Natural killer cell (primary cell): ENCODE results near the gene KPTN. TPM values are rescaled to one million over a fixed set of nuclear protein-coding genes. Genes with fewer than 3 reads are reported as not detected.

Experiments used
- ATAC-seq, 3 donors: fragments of 150-1000 bp in 2 of 3; fragments of 200-7000 bp in 1 of 3; cut with Tn5 transposase; 1 replicate in 1 of 3; 2 replicates in 2 of 3; pipeline ENCODE4 v1.10.0; 2021; ENCODE audit warnings: mild to moderate bottlenecking in 2 of 3, moderate library complexity in 2 of 3
- DNase-seq, 2 donors: peaks; one replicate each; pipeline versions ENCODE4 v3.0.0 to v3.0.0-alpha.2; 2013 to 2021; ENCODE audit warnings: mixed read lengths in 1 of 2
- H3K27ac ChIP-seq: one replicate; pipeline ENCODE4 v1.5.1; 2013; ENCODE audit warnings: mild to moderate bottlenecking, low read length
- H3K27me3 ChIP-seq: one replicate; pipeline ENCODE4 v1.6.1; 2013; ENCODE audit warnings: low read length; ENCODE audit not compliant: control insufficient read depth, insufficient read depth
- H3K36me3 ChIP-seq: one replicate; pipeline ENCODE4 v1.6.1; 2013; ENCODE audit warnings: low read length; ENCODE audit not compliant: control insufficient read depth, insufficient read depth
- H3K4me1 ChIP-seq: one replicate; pipeline ENCODE4 v1.6.1; 2013; ENCODE audit warnings: low read length; ENCODE audit not compliant: control insufficient read depth, insufficient read depth
- H3K4me3 ChIP-seq: one replicate; pipeline ENCODE4 v1.5.1; 2013; ENCODE audit warnings: low read length
- H3K9me3 ChIP-seq: one replicate; pipeline ENCODE4 v1.6.1; 2013; ENCODE audit warnings: low read length; ENCODE audit not compliant: control insufficient read depth, insufficient read depth
- H3K27ac Mint-ChIP-seq, 2 donors: one replicate each; pipeline ENCODE4 v1.8.0; 2022; ENCODE audit warnings: mild to moderate bottlenecking in 2 of 2, mixed read lengths in 2 of 2, moderate library complexity in 1 of 2
- H3K27me3 Mint-ChIP-seq, 2 donors: one replicate each; pipeline ENCODE4 v1.8.0; 2022; ENCODE audit warnings: low read depth in 2 of 2, mixed read lengths in 2 of 2
- H3K36me3 Mint-ChIP-seq: one replicate; pipeline ENCODE4 v1.8.0; 2022; ENCODE audit warnings: mixed read lengths
- H3K4me1 Mint-ChIP-seq, 2 donors: one replicate each; pipeline ENCODE4 v1.8.0; 2022; ENCODE audit warnings: mixed read lengths in 2 of 2
- H3K4me3 Mint-ChIP-seq: one replicate; pipeline ENCODE4 v1.8.0; 2022; ENCODE audit warnings: mild to moderate bottlenecking, moderate library complexity, mixed read lengths
- H3K9me3 Mint-ChIP-seq, 2 donors: one replicate each; pipeline ENCODE4 v1.8.0; 2022; ENCODE audit warnings: mixed read lengths in 2 of 2
- WGBS: methylation state at CpG from one replicate; pipeline ENCODE4 v1.1.7; 2013; ENCODE audit warnings: missing lambda C conversion rate; ENCODE audit not compliant: insufficient coverage; 5-methylcytosine and 5-hydroxymethylcytosine counted together
- intact Hi-C: fragments of 100-400 bp; cut with micrococcal nuclease; formaldehyde crosslinking; loops from one replicate; pipeline ENCODE4 v1.14.2; 2022
- total RNA-seq, 4 donors: library from RNA; stranded (reverse); fragments of 120-200 nt in 1 of 4; gene quantifications; one replicate each; pipeline versions ENCODE4 v1.2.3 to v1.2.4, GENCODE V29; 2013 to 2022
- TF ChIP-seq, protein P1 (sequence below): fragments of 200-600 bp; IDR thresholded peaks from one replicate; pipeline ENCODE4 v1.8.0; 2022; ENCODE audit warnings: antibody characterized with exemption

Gene KPTN
- total RNA-seq, 3 donors from 2014 or later (not counting 1 experiment from before 2014, with no cell fraction given): 3.0 to 4.2 (median 3.6) TPM

DNA sequence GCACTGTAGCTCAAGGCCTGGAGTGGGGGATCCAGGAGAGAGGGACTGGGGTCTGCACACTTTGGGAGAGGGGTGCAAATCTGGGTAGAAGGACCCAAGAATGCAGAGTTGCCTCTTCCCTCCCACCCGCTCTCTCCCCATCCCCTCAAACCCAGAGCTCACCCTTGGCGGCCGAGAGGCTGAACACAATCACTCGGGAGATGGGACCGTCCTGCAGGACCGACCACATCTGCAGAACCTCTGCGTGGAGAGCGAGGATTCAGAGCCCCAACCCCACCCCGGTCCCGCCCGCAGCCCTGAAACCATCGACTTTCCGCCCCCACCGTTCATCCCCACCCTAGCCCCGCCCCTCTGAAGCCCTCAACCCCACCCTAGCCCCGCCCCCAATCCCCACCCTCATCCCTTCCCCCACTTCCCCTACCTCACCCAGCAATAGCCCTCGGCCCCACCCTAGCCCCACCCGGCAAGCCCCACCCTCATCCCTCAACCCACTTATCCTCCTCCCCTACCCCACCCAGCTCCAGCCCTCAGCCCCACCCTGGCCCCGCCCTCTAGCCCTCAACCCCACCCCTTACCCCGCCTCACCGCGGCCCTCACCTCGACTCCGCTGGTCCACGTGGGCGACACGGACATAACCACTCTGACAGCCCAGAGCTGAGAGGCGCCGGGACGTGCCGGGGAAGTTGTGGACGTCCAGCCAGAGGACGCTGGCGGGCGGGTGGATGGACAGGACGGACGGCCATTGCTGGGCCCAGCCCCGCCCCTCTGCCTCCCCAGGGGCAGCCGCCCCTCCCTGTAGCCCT, 4.1 kb downstream of the KPTN start:
- Histone ChIP-seq H3K9me3 (no peaks in the 10 kb centered on the region), H3K36me3 (no peaks in the 10 kb centered on the region), H3K27me3 (no peaks in the 10 kb centered on the region), H3K4me1 (peaks cover 16% of the 10 kb centered on the region), H3K4me3 (no peak overlapping the region), H3K27ac (no peak overlapping the region)
- no peak overlapping the region for H3K4me3 Mint-ChIP-seq
- intact Hi-C loops: no loop called here
- ATAC-seq (no peak), DNase-seq (no peak)
- H3K27me3 Mint-ChIP-seq: peaks cover 0 to 3% of the 10 kb centered on the region in 2 donors
- 59% methylated on average over 31 of the region's 39 CpGs for WGBS
- TF ChIP-seq, protein P1, sequence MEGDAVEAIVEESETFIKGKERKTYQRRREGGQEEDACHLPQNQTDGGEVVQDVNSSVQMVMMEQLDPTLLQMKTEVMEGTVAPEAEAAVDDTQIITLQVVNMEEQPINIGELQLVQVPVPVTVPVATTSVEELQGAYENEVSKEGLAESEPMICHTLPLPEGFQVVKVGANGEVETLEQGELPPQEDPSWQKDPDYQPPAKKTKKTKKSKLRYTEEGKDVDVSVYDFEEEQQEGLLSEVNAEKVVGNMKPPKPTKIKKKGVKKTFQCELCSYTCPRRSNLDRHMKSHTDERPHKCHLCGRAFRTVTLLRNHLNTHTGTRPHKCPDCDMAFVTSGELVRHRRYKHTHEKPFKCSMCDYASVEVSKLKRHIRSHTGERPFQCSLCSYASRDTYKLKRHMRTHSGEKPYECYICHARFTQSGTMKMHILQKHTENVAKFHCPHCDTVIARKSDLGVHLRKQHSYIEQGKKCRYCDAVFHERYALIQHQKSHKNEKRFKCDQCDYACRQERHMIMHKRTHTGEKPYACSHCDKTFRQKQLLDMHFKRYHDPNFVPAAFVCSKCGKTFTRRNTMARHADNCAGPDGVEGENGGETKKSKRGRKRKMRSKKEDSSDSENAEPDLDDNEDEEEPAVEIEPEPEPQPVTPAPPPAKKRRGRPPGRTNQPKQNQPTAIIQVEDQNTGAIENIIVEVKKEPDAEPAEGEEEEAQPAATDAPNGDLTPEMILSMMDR: no peak
- H3K27ac Mint-ChIP-seq: no peak overlapping the region
- H3K36me3 Mint-ChIP-seq: no peaks in the 10 kb centered on the region
- peaks cover 15 to 17% of the 10 kb centered on the region in 2 donors for H3K4me1 Mint-ChIP-seq
- no peaks in the 10 kb centered on the region for H3K9me3 Mint-ChIP-seq

DNA sequence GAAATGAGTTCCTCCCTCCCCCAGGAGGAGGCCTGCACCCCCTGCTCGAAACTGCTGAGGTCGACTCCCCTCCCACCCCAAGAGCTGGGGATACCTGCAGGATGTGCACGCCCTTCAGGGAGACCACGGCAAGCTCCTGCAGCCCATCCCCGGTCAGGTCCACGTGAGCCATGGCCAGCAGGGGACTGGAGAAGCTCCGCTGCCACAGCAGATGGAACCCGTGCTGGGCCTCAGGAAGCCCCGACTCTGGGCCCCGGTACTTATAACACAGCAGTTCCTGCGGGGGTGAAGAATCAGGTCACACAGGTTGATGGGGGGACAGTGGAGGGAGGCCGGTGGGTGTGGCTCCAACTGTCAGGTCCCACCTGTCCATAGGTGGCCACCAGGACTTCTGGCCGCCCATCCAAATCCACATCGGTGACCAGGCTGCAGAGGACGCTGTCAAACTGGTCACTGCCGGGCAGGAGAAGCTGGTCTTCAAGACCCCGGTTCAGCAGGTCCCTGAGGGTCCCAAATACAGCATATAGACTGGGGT, 7.5 kb downstream of the KPTN start:
- no peak for DNase-seq
- no peak overlapping the region for H3K4me3 ChIP-seq
- peaks cover 0 to 5% of the 10 kb centered on the region in 2 donors for H3K4me1 Mint-ChIP-seq

DNA sequence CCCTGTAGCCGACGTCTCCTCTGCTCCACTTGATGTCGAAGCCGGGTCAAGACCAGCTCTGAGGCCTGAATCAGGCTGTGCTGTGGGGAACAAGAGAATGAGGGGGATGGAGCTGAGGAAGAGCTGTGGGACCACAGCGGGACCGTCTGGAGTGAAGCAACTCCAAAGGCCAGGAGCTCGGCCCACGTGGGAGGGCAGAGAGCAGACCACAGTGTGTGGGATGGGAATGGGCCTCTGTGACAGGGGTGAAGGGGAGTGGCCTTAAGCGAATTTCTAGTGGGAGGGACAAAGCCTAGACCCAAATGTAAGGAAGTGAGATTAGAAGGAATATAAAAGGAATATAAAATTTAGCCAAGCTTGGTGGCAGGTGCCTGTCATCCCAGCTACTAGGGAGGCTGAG, 8.6 kb downstream of the KPTN start:
- H3K27me3 Mint-ChIP-seq: peaks cover 10 to 27% of the 10 kb centered on the region in 2 donors
- peaks cover 15% of the 10 kb centered on the region for H3K27me3 ChIP-seq
- H3K27ac ChIP-seq: no peak overlapping the region
- no peaks in the 10 kb centered on the region for H3K36me3 Mint-ChIP-seq
- TF ChIP-seq, protein P1: no peak
- H3K9me3 Mint-ChIP-seq: no peaks in the 10 kb centered on the region
- no peak overlapping the region for H3K4me3 Mint-ChIP-seq
- no peaks in the 10 kb centered on the region for H3K36me3 ChIP-seq
- DNase-seq: no peak
- intact Hi-C loops: no loop called here
- H3K4me3 ChIP-seq: no peak overlapping the region
- WGBS: 93% methylated on average over 9 of the region's 9 CpGs
- H3K4me1 ChIP-seq: peaks cover 8% of the 10 kb centered on the region
- H3K4me1 Mint-ChIP-seq: peaks cover 0 to 10% of the 10 kb centered on the region in 2 donors
- no peaks in the 10 kb centered on the region for H3K9me3 ChIP-seq
- no peak overlapping the region for H3K27ac Mint-ChIP-seq
- ATAC-seq: no peak

More for the DNA sequence above, 7.5 kb downstream of the KPTN start:
- Mint-ChIP-seq H3K36me3 (no peaks in the 10 kb centered on the region), H3K9me3 (no peaks in the 10 kb centered on the region), H3K27me3 (peaks cover 0 to 18% of the 10 kb centered on the region in 2 donors), H3K27ac (no peak overlapping the region), H3K4me3 (no peak overlapping the region)
- H3K4me1 ChIP-seq: peaks cover 5% of the 10 kb centered on the region
- no peak for ATAC-seq
- intact Hi-C loops: no loop called here
- H3K9me3 ChIP-seq: no peaks in the 10 kb centered on the region
- H3K27me3 ChIP-seq: peaks cover 9% of the 10 kb centered on the region
- WGBS: 86% methylated on average over 17 of the region's 17 CpGs
- H3K36me3 ChIP-seq: no peaks in the 10 kb centered on the region
- H3K27ac ChIP-seq: no peak overlapping the region
- TF ChIP-seq, protein P1: no peak
